ENCODE measurements around the gene GBE1. TPM values are rescaled to one million over a fixed set of nuclear protein-coding genes. Genes with fewer than 3 reads are reported as not detected.
A peak's percentile ranks its signal among the peaks of the same experiment; 100 is the strongest.
"Not testable (repeated sequence)": the region's sequence is repeated elsewhere in the genome, so short reads cannot be mapped to it uniquely, and the experiment has no call there.

Gene GBE1
- total and polyA plus RNA-seq, 8 donors: 3.7 to 14.1 (median 9.0) TPM

DNA sequence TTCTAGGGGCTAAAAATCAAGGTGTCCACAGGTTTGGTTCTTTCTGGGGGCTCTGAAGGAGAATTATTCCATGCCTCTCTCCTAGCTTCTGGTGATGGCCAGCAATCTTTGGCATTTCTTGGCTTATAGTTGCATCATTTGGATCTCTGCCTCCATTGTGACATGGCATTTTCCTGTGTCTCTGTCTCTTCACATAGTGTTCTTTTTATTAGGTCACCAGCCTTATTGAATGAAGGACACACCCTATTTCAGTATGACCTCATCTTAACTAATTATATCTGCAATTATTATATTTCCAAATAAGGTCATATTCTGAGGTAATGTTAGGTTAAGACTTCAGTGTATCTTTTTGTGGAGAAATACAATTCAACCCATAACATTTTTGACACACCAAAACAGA lies 3.2 kb upstream of the GBE1 start:
- no peak overlapping the region for H3K4me3 ChIP-seq
- peaks cover 3 to 15% (median 8%) of the 10 kb centered on the region in 3 donors for H3K4me1 ChIP-seq
- DNase-seq: no peak
- intact Hi-C loops (cut with DNase I): loop anchor here in 1 of 3 donors (10.0 kb wide), 1 partner anchor 70 kb away; no protein-coding TSS in a partner anchor
- no peak overlapping the region for H3K27ac ChIP-seq
- H3K36me3 ChIP-seq: no peaks in the 10 kb centered on the region
- no peak for ATAC-seq
- no peaks in the 10 kb centered on the region for H3K27me3 ChIP-seq
- FAIRE-seq: no peak
- H3K9me3 ChIP-seq: no peaks in the 10 kb centered on the region
- TF ChIP-seq CTCF (IDR thresholded peaks at IDR 0.05): no peak

GRCh38 chr3:81764002-81764401 lies 2.6 kb upstream of the GBE1 start:
- Histone ChIP-seq H3K4me1 (peaks cover 8 to 19% (median 11%) of the 10 kb centered on the region in 3 donors), H3K27ac (no peak overlapping the region), H3K27me3 (no peaks in the 10 kb centered on the region), H3K36me3 (no peaks in the 10 kb centered on the region), H3K4me3 (no peak overlapping the region), H3K9me3 (no peaks in the 10 kb centered on the region)
- intact Hi-C loops (cut with DNase I): loop anchor here in 1 of 3 donors (10.0 kb wide), 1 partner anchor 71 kb away; no protein-coding TSS in a partner anchor
- DNase-seq (no peak), ATAC-seq (no peak), FAIRE-seq (no peak)
- WGBS, 2 donors: 88 to 94% methylated on average over 7 of the region's 7 CpGs
- no peak for TF ChIP-seq CTCF (IDR thresholded peaks at IDR 0.05)

GRCh38 chr3:81763001-81763400 lies 1.6 kb upstream of the GBE1 start:
- WGBS, 2 donors: 82 to 85% methylated on average over 4 of the region's 4 CpGs
- Histone ChIP-seq H3K27me3 (no peaks in the 10 kb centered on the region), H3K9me3 (no peaks in the 10 kb centered on the region), H3K4me1 (peaks cover 8 to 19% (median 11%) of the 10 kb centered on the region in 3 donors), H3K4me3 (no peak overlapping the region), H3K27ac (no peak overlapping the region), H3K36me3 (no peaks in the 10 kb centered on the region)
- FAIRE-seq (no peak), DNase-seq (no peak), ATAC-seq (no peak)
- intact Hi-C loops (cut with DNase I): loop anchor here in 1 of 3 donors (10.0 kb wide), 1 partner anchor 72 kb away; no protein-coding TSS in a partner anchor
- TF ChIP-seq CTCF (IDR thresholded peaks at IDR 0.05): no peak

- no peak for FAIRE-seq
- Histone ChIP-seq H3K4me1 (peaks cover 8 to 19% (median 11%) of the 10 kb centered on the region in 3 donors), H3K4me3 (peak overlapping the region; percentile 49 to 71 (median 64)), H3K27me3 (no peaks in the 10 kb centered on the region), H3K27ac (peak overlapping the region; percentile 98 to 100 (median 99)), H3K9me3 (no peaks in the 10 kb centered on the region), H3K36me3 (no peaks in the 10 kb centered on the region)
- 6 to 8% methylated on average over 6 of the region's 6 CpGs for WGBS, 2 donors
- intact Hi-C loops (cut with DNase I): loop anchor here in 1 of 3 donors (10.0 kb wide), 1 partner anchor 73 kb away; no protein-coding TSS in a partner anchor
- DNase-seq: no peak
- no peak for ATAC-seq
- TF ChIP-seq CTCF (IDR thresholded peaks at IDR 0.05): no peak
These were observed 597 bp upstream of the GBE1 start for GRCh38 chr3:81761904-81762580.

DNA sequence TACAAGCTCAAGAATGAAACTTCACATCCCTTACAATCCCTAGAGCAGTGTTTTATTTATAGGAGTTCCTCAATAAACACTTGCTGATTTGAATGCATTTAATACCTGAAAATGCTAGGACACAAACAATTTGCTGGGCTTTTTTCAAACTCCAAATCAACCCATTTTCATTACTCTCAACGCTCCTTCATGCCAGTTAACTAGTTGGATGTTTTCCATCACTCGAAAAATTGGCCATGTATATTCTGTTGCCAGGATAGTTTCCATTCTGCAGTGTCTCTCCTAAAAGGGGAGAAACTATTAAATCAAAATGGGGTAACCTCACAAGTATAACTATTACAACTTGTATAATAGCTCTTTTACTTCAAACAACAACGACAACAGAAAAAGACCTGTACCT lies 1.2 kb downstream of the GBE1 start:
- Histone ChIP-seq H3K4me3 (peak overlapping the region in 3 of 4 donors; percentile 63 to 71 (median 64)), H3K27me3 (no peaks in the 10 kb centered on the region), H3K36me3 (no peaks in the 10 kb centered on the region), H3K9me3 (no peaks in the 10 kb centered on the region), H3K27ac (peak overlapping the region; percentile 98 to 100 (median 99)), H3K4me1 (peaks cover 8 to 19% (median 11%) of the 10 kb centered on the region in 3 donors)
- WGBS, 2 donors: 26% methylated on average over 3 of the region's 3 CpGs
- intact Hi-C loops (cut with DNase I): loop anchor here in 1 of 3 donors (10.0 kb wide), 1 partner anchor 75 kb away; no protein-coding TSS in a partner anchor
- no peak for DNase-seq
- no peak for ATAC-seq
- TF ChIP-seq CTCF (IDR thresholded peaks at IDR 0.05): no peak
- FAIRE-seq: no peak

DNA sequence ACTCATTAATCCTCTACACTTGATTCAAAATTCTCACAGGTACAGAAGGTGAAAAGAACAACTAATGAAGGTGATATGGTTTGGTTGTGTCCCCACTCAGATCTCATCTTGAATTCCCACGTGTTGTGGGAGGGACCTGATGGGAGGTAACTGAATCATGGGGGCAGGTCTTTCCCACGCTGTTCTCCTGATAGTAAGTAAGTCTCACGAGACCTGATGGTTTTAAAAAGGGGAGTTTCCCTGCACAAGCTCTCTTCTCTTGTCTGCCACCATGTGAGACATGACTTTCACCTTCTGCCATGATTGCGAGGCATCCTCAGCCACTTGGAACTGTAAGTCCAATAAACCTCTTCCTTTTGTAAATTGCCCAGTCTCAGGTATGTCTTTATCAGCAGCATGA lies 2.7 kb downstream of the GBE1 start:
- DNase-seq; H3K9me3 ChIP-seq; H3K27me3 ChIP-seq; H3K4me3 ChIP-seq; intact Hi-C loops (cut with DNase I); ATAC-seq; H3K36me3 ChIP-seq; FAIRE-seq; H3K27ac ChIP-seq: not testable (repeated sequence)
- 93 to 97% methylated on average over 4 of the region's 4 CpGs for WGBS, 2 donors
- peaks cover 8 to 19% (median 11%) of the 10 kb centered on the region in 3 donors for H3K4me1 ChIP-seq
